ENCODE data around the gene SLIT2. TPM values are rescaled to one million over a fixed set of nuclear protein-coding genes. Genes with fewer than 3 reads are reported as not detected.

SLIT2 gene
- total and polyA plus RNA-seq, 10 donors: 1.3 to 128 (median 57.2) TPM

- intact Hi-C loops (cut with DNase I; ENCODE audit: low total_unique reads): no loop called here
- Histone ChIP-seq H3K36me3 (no peaks in the 10 kb centered on the region), H3K27ac (no peak overlapping the region), H3K27me3 (replicated peaks in 1 of 7) (no peaks in the 10 kb centered on the region), H3K4me1 (no peaks in the 10 kb centered on the region), H3K9me3 (no peaks in the 10 kb centered on the region), H3K4me3 (no peak overlapping the region)
- TF ChIP-seq CTCF (IDR thresholded peaks at IDR 0.05 in 8 of 11, conservative IDR thresholded peaks at IDR 0.05 in 3 of 11) (no peak), POLR2A (IDR thresholded peaks at IDR 0.05) (no peak), POLR2AphosphoS5 (IDR thresholded peaks at IDR 0.05) (no peak)
- 55 to 66% (median 59%) methylated on average over 5 of the region's 5 CpGs for WGBS, 5 donors
- no peak for DNase-seq
Measured at GRCh38 chr4:20276848-20277247, 25.1 kb downstream of the SLIT2 start.

GRCh38 chr4:20278195-20278594 is 26.5 kb downstream of the SLIT2 start:
- no peaks in the 10 kb centered on the region for H3K36me3 ChIP-seq
- TF ChIP-seq CTCF (IDR thresholded peaks at IDR 0.05 in 8 of 11, conservative IDR thresholded peaks at IDR 0.05 in 3 of 11) (no peak), POLR2AphosphoS5 (IDR thresholded peaks at IDR 0.05) (no peak)
- H3K4me1 ChIP-seq: no peaks in the 10 kb centered on the region
- no peak for DNase-seq
- no peaks in the 10 kb centered on the region for H3K9me3 ChIP-seq
- H3K4me3 ChIP-seq: no peak overlapping the region
- no peaks in the 10 kb centered on the region for H3K27me3 ChIP-seq (replicated peaks in 1 of 7)
- WGBS, 5 donors: 89 to 93% (median 91%) methylated on average over 3 of the region's 3 CpGs
- H3K27ac ChIP-seq: no peak overlapping the region
- intact Hi-C loops (cut with DNase I; ENCODE audit: low total_unique reads): no loop called here

- intact Hi-C loops (cut with DNase I; ENCODE audit: low total_unique reads): no loop called here
- Histone ChIP-seq H3K9me3 (no peaks in the 10 kb centered on the region), H3K27ac (no peak overlapping the region), H3K27me3 (replicated peaks in 1 of 7) (no peaks in the 10 kb centered on the region), H3K36me3 (no peaks in the 10 kb centered on the region), H3K4me3 (no peak overlapping the region), H3K4me1 (no peaks in the 10 kb centered on the region)
- WGBS, 5 donors: 87 to 94% (median 91%) methylated on average over 1 of the region's 1 CpG
- no peak for DNase-seq
- TF ChIP-seq POLR2AphosphoS5 (IDR thresholded peaks at IDR 0.05): no peak
- TF ChIP-seq CTCF (IDR thresholded peaks at IDR 0.05 in 8 of 11, conservative IDR thresholded peaks at IDR 0.05 in 3 of 11): no peak
- TF ChIP-seq POLR2A (IDR thresholded peaks at IDR 0.05): no peak
Measured at GRCh38 chr4:20279381-20279780, 27.7 kb downstream of the SLIT2 start.

- Histone ChIP-seq H3K36me3 (no peaks in the 10 kb centered on the region), H3K4me3 (no peak overlapping the region), H3K4me1 (no peaks in the 10 kb centered on the region), H3K27ac (no peak overlapping the region), H3K27me3 (replicated peaks in 1 of 7) (no peaks in the 10 kb centered on the region), H3K9me3 (no peaks in the 10 kb centered on the region)
- intact Hi-C loops (cut with DNase I; ENCODE audit: low total_unique reads): no loop called here
- DNase-seq: no peak
- TF ChIP-seq CTCF (IDR thresholded peaks at IDR 0.05 in 8 of 11, conservative IDR thresholded peaks at IDR 0.05 in 3 of 11) (no peak), POLR2AphosphoS5 (IDR thresholded peaks at IDR 0.05) (no peak), POLR2A (IDR thresholded peaks at IDR 0.05) (no peak)
- 37 to 42% (median 40%) methylated on average over 2 of the region's 2 CpGs for WGBS, 5 donors
Measured at GRCh38 chr4:20281453-20281852, 29.7 kb downstream of the SLIT2 start.

Data from spleen (tissue), 11 donors.